ENCODE results near the gene MRPL14. TPM values are rescaled to one million over a fixed set of nuclear protein-coding genes. Genes with fewer than 3 reads are reported as not detected.

Gene MRPL14
- total and polyA plus RNA-seq, 9 of the 15 experiments (the other 6 are each of a cell fraction or from before 2014, with no cell fraction given): 126 to 424 (median 165) TPM

GRCh38 chr6:44074439-44074812, 52.8 kb downstream of the MRPL14 start (continued):
- peak; percentile 39; the same call in 1 of the 2 replicates for TF ChIP-seq CREM (IDR thresholded peaks at IDR 0.05; ENCODE audit: low read depth)
- no peak; the same call in 1 of the 2 replicates for TF ChIP-seq KAT7 (CRISPR knock-in tag; IDR thresholded peaks at IDR 0.05; ENCODE audit: borderline replicate concordance)
- no peak for TF ChIP-seq ZNF124 (CRISPR knock-in tag; IDR thresholded peaks at IDR 0.05)
- no peak for TF ChIP-seq CHCHD3 (CRISPR knock-in tag; IDR thresholded peaks at IDR 0.05)
- no peak for TF ChIP-seq FOS (IDR thresholded peaks at IDR 0.05; ENCODE audit: extremely low read depth, insufficient read length)
- peak; percentile 55; the same call in 1 of the 2 replicates for TF ChIP-seq JUN (IDR thresholded peaks at IDR 0.05; ENCODE audit: borderline replicate concordance, low read depth, low read length)
- TF ChIP-seq JUN (CRISPR knock-in tag; IDR thresholded peaks at IDR 0.05; ENCODE audit: borderline replicate concordance): no peak
- TF ChIP-seq, protein P1, sequence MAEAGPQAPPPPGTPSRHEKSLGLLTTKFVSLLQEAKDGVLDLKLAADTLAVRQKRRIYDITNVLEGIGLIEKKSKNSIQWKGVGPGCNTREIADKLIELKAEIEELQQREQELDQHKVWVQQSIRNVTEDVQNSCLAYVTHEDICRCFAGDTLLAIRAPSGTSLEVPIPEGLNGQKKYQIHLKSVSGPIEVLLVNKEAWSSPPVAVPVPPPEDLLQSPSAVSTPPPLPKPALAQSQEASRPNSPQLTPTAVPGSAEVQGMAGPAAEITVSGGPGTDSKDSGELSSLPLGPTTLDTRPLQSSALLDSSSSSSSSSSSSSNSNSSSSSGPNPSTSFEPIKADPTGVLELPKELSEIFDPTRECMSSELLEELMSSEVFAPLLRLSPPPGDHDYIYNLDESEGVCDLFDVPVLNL (CRISPR knock-in tag; IDR thresholded peaks at IDR 0.05; ENCODE audit: low read depth): 0 out of 2 replicates have a peak, but pooled peaks have one; percentile 17
- peak; percentile 72 for TF ChIP-seq MGA (IDR thresholded peaks at IDR 0.05)
- no peak for TF ChIP-seq LEF1 (IDR thresholded peaks at IDR 0.05)
- peak; percentile 37; the same call in 1 of the 2 replicates for TF ChIP-seq EGR1 (conservative IDR thresholded peaks at IDR 0.05)
- TF ChIP-seq ZFP30 (CRISPR knock-in tag; IDR thresholded peaks at IDR 0.05; ENCODE audit: borderline replicate concordance): no peak
- no peak for TF ChIP-seq ZNF316 (IDR thresholded peaks at IDR 0.05)
- peak; percentile 13 for TF ChIP-seq RBBP5 (IDR thresholded peaks at IDR 0.05; ENCODE audit: borderline replicate concordance, insufficient read depth, low read length, poor library complexity, severe bottlenecking)
- TF ChIP-seq SMARCA5 (IDR thresholded peaks at IDR 0.05): peak; percentile 68; the same call in 1 of the 2 replicates

Data from K562 (cell line).